ENCODE results near the gene MTHFD2L. TPM values are rescaled to one million over a fixed set of nuclear protein-coding genes. Genes with fewer than 3 reads are reported as not detected.
A peak's percentile ranks its signal among the peaks of the same experiment; 100 is the strongest.

Gene MTHFD2L
- total and polyA plus RNA-seq, 9 of the 15 experiments (the other 6 are each of a cell fraction or from before 2014, with no cell fraction given): 10.0 to 39.0 (median 26.0) TPM

DNA sequence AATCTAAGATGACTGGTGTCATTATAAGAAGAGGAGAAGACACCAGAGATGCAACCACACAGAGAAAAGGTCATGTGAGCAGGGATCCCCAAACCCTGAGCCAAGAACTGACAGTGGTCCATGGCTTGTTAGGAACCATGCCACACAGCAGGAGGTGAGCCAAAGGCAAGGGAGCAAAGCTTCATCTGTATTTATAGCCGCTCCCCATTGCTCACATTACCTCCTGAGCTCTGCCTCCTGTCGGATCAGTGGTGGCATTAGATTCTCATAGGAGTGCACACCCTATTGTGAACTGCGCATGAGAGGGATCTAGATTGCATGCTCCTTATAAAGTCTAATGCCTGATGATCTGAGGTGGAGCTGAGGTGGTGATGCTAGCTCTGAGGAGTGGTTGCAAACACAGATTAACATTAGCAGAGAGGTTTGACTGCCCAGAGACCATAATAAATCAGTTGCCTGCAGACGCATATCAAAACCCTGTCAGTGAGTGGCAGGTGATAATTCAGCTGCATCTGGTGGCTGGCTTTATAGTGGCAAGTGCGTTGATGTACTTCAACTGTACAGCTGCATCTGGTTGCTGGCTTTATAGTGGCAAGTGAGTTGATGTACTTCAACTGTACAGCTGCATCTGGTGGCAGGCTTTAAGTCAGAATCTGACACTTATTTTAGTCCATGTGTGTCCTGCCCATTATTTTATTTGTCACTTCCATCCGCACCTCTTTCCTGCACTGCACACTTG is 39.1 kb upstream of the MTHFD2L start:
- H3K36me3 ChIP-seq (ENCODE audit: control insufficient read depth, insufficient read depth, low read length): no peaks in the 10 kb centered on the region
- BruUV-seq (replicated peaks): no TSS peak
- no peak overlapping the region for H3K4me3 ChIP-seq
- ChIA-PET CTCF (ENCODE audit: low intra/inter-chr PET ratio) (no interaction called here), POLR2A (interaction anchor here (0.8 kb wide), 1 partner anchor 18 kb away, joined by 4 read pairs; no protein-coding TSS in a partner anchor)
- H3K27ac ChIP-seq (ENCODE audit: extremely low read depth, low read depth, low read length): no peak overlapping the region
- TF ChIP-seq RBM17 (IDR thresholded peaks at IDR 0.05; ENCODE audit: borderline replicate concordance, low read depth, low read length) (no peak), MEIS2 (IDR thresholded peaks at IDR 0.05; ENCODE audit: partially characterized antibody) (peak; percentile 69)
- TF ChIP-seq, protein P1, sequence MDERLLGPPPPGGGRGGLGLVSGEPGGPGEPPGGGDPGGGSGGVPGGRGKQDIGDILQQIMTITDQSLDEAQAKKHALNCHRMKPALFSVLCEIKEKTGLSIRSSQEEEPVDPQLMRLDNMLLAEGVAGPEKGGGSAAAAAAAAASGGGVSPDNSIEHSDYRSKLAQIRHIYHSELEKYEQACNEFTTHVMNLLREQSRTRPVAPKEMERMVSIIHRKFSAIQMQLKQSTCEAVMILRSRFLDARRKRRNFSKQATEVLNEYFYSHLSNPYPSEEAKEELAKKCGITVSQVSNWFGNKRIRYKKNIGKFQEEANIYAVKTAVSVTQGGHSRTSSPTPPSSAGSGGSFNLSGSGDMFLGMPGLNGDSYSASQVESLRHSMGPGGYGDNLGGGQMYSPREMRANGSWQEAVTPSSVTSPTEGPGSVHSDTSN (CRISPR knock-in tag; IDR thresholded peaks at IDR 0.05; ENCODE audit: low read depth): 0 out of 2 replicates have a peak, but pooled peaks have one; percentile 6
- TF ChIP-seq, protein P1 (tag; conservative IDR thresholded peaks at IDR 0.05; ENCODE audit: low read depth): 0 out of 2 replicates have a peak, but pooled peaks have one; percentile 7
- TF ChIP-seq, protein P2, sequence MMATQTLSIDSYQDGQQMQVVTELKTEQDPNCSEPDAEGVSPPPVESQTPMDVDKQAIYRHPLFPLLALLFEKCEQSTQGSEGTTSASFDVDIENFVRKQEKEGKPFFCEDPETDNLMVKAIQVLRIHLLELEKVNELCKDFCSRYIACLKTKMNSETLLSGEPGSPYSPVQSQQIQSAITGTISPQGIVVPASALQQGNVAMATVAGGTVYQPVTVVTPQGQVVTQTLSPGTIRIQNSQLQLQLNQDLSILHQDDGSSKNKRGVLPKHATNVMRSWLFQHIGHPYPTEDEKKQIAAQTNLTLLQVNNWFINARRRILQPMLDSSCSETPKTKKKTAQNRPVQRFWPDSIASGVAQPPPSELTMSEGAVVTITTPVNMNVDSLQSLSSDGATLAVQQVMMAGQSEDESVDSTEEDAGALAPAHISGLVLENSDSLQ (IDR thresholded peaks at IDR 0.05): peak; percentile 16; the same call in 1 of the 2 replicates
- H3K9ac ChIP-seq (ENCODE audit: insufficient read depth in 1 of 2, low read depth in 2 of 2, low read length in 2 of 2): no peak overlapping the region
- 61% methylated on average over 6 of the region's 6 CpGs for WGBS (ENCODE audit: insufficient coverage, low coverage, missing lambda C conversion rate)
- H3K9me1 ChIP-seq (ENCODE audit: control insufficient read depth, insufficient read depth, low read length): no peaks in the 10 kb centered on the region
- no peak; the same call in 2 of the 3 replicates for ATAC-seq
- intact Hi-C loops (cut with micrococcal nuclease) (no loop called here), in situ Hi-C loops (cut with MboI) (no loop called here)
- H3K79me2 ChIP-seq (ENCODE audit: control insufficient read depth, insufficient read depth, low read length): no peaks in the 10 kb centered on the region
- H3K4me1 ChIP-seq (replicated peaks in 1 of 2; ENCODE audit: control insufficient read depth in 2 of 2, insufficient read depth in 2 of 2, low read length in 2 of 2): peaks cover 0 to 14% of the 10 kb centered on the region in 2 experiments; a peak in 3 of 5 replicates
- DNase-seq (ENCODE audit: extremely low read depth in 1 of 4, low spot score in 3 of 4): no peak
- H3K4me2 ChIP-seq (ENCODE audit: insufficient read depth, low read length): no peak overlapping the region
- H4K20me1 ChIP-seq (replicated peaks; ENCODE audit: control insufficient read depth, insufficient read depth, low read length): no peaks in the 10 kb centered on the region
- no peaks in the 10 kb centered on the region for H3K27me3 ChIP-seq (ENCODE audit: control insufficient read depth in 2 of 2, insufficient read depth in 2 of 2, low read length in 2 of 2)
- H2AFZ ChIP-seq (ENCODE audit: low read depth, low read length): peak overlapping the region; percentile 33; the same call in 1 of the 2 replicates
- H3K9me3 ChIP-seq (replicated peaks; ENCODE audit: control insufficient read depth, insufficient read depth, low read depth, low read length): no peaks in the 10 kb centered on the region
- FAIRE-seq: no peak

All from K562 (cell line).